B cell (primary cell): ENCODE data around the gene TMEM163.

Source experiments
- EZH2 ChIP-seq: IDR thresholded peaks from 2 replicates; pipeline ENCODE4 v1.6.1; 2012; ENCODE audit warnings: borderline replicate concordance, low read depth, mild to moderate bottlenecking, moderate library complexity, low read length; ENCODE audit not compliant: insufficient read depth, poor library complexity, severe bottlenecking
- TF ChIP-seq, protein P1 (sequence below): fragments of 200-600 bp; IDR thresholded peaks from one replicate; pipeline ENCODE4 v1.8.0; 2022; ENCODE audit warnings: antibody characterized with exemption, mild to moderate bottlenecking

DNA sequence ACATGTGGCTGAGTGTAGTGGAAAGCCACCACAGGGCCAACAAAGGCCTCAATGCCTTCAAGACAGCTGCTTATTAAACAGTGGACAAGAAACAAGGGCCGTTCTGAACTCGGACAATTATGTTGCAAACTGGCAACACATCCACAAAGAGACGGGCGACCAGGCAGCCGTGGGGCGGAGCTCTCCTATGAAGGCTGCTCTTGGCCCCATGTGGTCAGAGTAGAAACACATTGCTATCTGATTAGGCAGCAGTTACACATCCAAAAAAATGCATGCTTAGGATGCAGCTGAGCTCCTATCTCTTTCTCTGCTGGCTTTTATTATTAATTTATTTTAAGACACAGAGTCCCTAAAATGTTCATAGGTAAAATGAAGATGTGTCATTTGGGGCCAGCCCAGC is 163.4 kb downstream of the TMEM163 start:
- TF ChIP-seq, protein P1, sequence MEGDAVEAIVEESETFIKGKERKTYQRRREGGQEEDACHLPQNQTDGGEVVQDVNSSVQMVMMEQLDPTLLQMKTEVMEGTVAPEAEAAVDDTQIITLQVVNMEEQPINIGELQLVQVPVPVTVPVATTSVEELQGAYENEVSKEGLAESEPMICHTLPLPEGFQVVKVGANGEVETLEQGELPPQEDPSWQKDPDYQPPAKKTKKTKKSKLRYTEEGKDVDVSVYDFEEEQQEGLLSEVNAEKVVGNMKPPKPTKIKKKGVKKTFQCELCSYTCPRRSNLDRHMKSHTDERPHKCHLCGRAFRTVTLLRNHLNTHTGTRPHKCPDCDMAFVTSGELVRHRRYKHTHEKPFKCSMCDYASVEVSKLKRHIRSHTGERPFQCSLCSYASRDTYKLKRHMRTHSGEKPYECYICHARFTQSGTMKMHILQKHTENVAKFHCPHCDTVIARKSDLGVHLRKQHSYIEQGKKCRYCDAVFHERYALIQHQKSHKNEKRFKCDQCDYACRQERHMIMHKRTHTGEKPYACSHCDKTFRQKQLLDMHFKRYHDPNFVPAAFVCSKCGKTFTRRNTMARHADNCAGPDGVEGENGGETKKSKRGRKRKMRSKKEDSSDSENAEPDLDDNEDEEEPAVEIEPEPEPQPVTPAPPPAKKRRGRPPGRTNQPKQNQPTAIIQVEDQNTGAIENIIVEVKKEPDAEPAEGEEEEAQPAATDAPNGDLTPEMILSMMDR = no peak
- TF ChIP-seq EZH2 = no peak
